ENCODE results near the gene PRR3. TPM values are rescaled to one million over a fixed set of nuclear protein-coding genes. Genes with fewer than 3 reads are reported as not detected.

PRR3 gene
- total RNA-seq, 1 donor from 2014 or later: 41.4 TPM

GRCh38 chr6:30555816-30556065 lies 1.4 kb upstream of the PRR3 start:
- Mint-ChIP-seq H3K27ac (ENCODE audit: unreplicated experiment) (peak overlapping the region; percentile 89), H3K9me3 (no peaks in the 10 kb centered on the region), H3K36me3 (ENCODE audit: low read depth) (peaks cover 2% of the 10 kb centered on the region), H3K4me3 (peak overlapping the region; percentile 93), H3K27me3 (ENCODE audit: low read depth) (no peaks in the 10 kb centered on the region), H3K4me1 (peaks cover 32% of the 10 kb centered on the region)
- no peak for TF ChIP-seq CTCF (conservative IDR thresholded peaks at IDR 0.05)
- DNase-seq (ENCODE audit: low read depth, low spot score): no peak

- Mint-ChIP-seq H3K27me3 (ENCODE audit: low read depth) (no peaks in the 10 kb centered on the region), H3K9me3 (no peaks in the 10 kb centered on the region), H3K4me1 (peaks cover 32% of the 10 kb centered on the region), H3K4me3 (peak within 1 kb of the TSS; percentile 93), H3K36me3 (ENCODE audit: low read depth) (peaks cover 2% of the 10 kb centered on the region), H3K27ac (ENCODE audit: unreplicated experiment) (peak within 1 kb of the TSS; percentile 100)
- DNase-seq (ENCODE audit: low read depth, low spot score): peak; percentile 89
- no peak for TF ChIP-seq CTCF (conservative IDR thresholded peaks at IDR 0.05)
These were observed 809 bp upstream of the PRR3 start, which contains the start of gene GNL1 for GRCh38 chr6:30556066-30556905. GNL1 (minus strand) TSS chr6:30556489; CDS start chr6:30556203, 286 bp downstream.

- no peak for DNase-seq (ENCODE audit: low read depth, low spot score)
- Mint-ChIP-seq H3K27me3 (ENCODE audit: low read depth) (no peaks in the 10 kb centered on the region), H3K36me3 (ENCODE audit: low read depth) (peaks cover 7% of the 10 kb centered on the region), H3K9me3 (no peaks in the 10 kb centered on the region), H3K4me1 (peaks cover 32% of the 10 kb centered on the region), H3K4me3 (peak overlapping the region; percentile 93), H3K27ac (ENCODE audit: unreplicated experiment) (peak overlapping the region; percentile 100)
- TF ChIP-seq CTCF (conservative IDR thresholded peaks at IDR 0.05): no peak
These were observed 537 bp downstream of the PRR3 start for GRCh38 chr6:30557683-30557981.

- Mint-ChIP-seq H3K36me3 (ENCODE audit: low read depth) (peaks cover 15% of the 10 kb centered on the region), H3K27me3 (ENCODE audit: low read depth) (no peaks in the 10 kb centered on the region)
These were observed 3.8 kb downstream of the PRR3 start for GRCh38 chr6:30560930-30561329.

More at GRCh38 chr6:30560930-30561329, 3.8 kb downstream of the PRR3 start:
- H3K4me3 Mint-ChIP-seq: peak overlapping the region; percentile 50
- peaks cover 20% of the 10 kb centered on the region for H3K4me1 Mint-ChIP-seq
- H3K27ac Mint-ChIP-seq (ENCODE audit: unreplicated experiment): no peak overlapping the region
- no peaks in the 10 kb centered on the region for H3K9me3 Mint-ChIP-seq
- no peak for TF ChIP-seq CTCF (conservative IDR thresholded peaks at IDR 0.05)
- no peak for DNase-seq (ENCODE audit: low read depth, low spot score)

All from neural crest cell (in vitro differentiated cells).